Neutrophil (primary cell): ENCODE results near the gene MS4A3.
"Not testable (repeated sequence)": the region's sequence is repeated elsewhere in the genome, so short reads cannot be mapped to it uniquely, and the experiment has no call there.

Source experiments
- H3K27ac ChIP-seq: fragments of 200-600 bp; sonication (generic); 2 replicates; pipeline ENCODE4 v1.5.1; 2016; ENCODE audit warnings: mild to moderate bottlenecking, moderate library complexity
- H3K27me3 ChIP-seq: fragments of 200-600 bp; sonication (generic); 2 replicates; pipeline ENCODE4 v1.6.0; 2016; ENCODE audit warnings: mild to moderate bottlenecking
- H3K36me3 ChIP-seq: fragments of 200-600 bp; sonication (generic); 2 replicates; pipeline ENCODE4 v1.5.1; 2017
- H3K4me1 ChIP-seq, 2 experiments: fragments of 200-600 bp in 1 of 2; sonication (generic) in 1 of 2; 1 replicate in 1 of 2; 2 replicates in 1 of 2; pipeline versions ENCODE4 v1.5.1 to v1.6.1; 2013 to 2016; ENCODE audit warnings: low read depth in 1 of 2, low read length in 1 of 2, mild to moderate bottlenecking in 1 of 2, moderate library complexity in 1 of 2; ENCODE audit not compliant: control insufficient read depth in 1 of 2, insufficient read depth in 1 of 2
- H3K4me3 ChIP-seq, 2 experiments: fragments of 200-600 bp in 1 of 2; sonication (generic) in 1 of 2; 1 replicate in 1 of 2; 2 replicates in 1 of 2; pipeline ENCODE4 v1.5.1; 2013 to 2016; ENCODE audit warnings: low read depth in 1 of 2, low read length in 1 of 2, mild to moderate bottlenecking in 1 of 2, moderate library complexity in 1 of 2
- H3K9me3 ChIP-seq: fragments of 200-600 bp; sonication (generic); 2 replicates; pipeline ENCODE4 v1.5.1; 2016
- CTCF ChIP-seq: fragments of 200-600 bp; sonication (generic); IDR thresholded peaks from 2 replicates; pipeline ENCODE4 v1.5.1; 2016; ENCODE audit warnings: antibody characterized with exemption

Gene MS4A3

GRCh38 chr11:60059052-60059451, 2.6 kb downstream of the MS4A3 start:
- H3K27me3 ChIP-seq = no peaks in the 10 kb centered on the region
- peaks cover 78 to 96% of the 10 kb centered on the region in 2 experiments for H3K4me1 ChIP-seq
- H3K27ac ChIP-seq = peak overlapping the region; percentile 53
- H3K9me3 ChIP-seq = no peaks in the 10 kb centered on the region
- H3K36me3 ChIP-seq = no peaks in the 10 kb centered on the region
- no peak overlapping the region for H3K4me3 ChIP-seq
- no peak for TF ChIP-seq CTCF

GRCh38 chr11:60059521-60060240, 3.2 kb downstream of the MS4A3 start:
- Histone ChIP-seq H3K27ac (peak overlapping the region; percentile 53), H3K9me3 (no peaks in the 10 kb centered on the region), H3K27me3 (no peaks in the 10 kb centered on the region), H3K36me3 (no peaks in the 10 kb centered on the region), H3K4me1 (peaks cover 78 to 96% of the 10 kb centered on the region in 2 experiments), H3K4me3 (no peak overlapping the region)
- TF ChIP-seq CTCF = no peak

GRCh38 chr11:60064111-60064510, 7.6 kb downstream of the MS4A3 start:
- TF ChIP-seq CTCF = no peak
- H3K9me3 ChIP-seq = no peaks in the 10 kb centered on the region
- H3K4me1 ChIP-seq = peaks cover 39 to 52% of the 10 kb centered on the region in 2 experiments
- no peaks in the 10 kb centered on the region for H3K36me3 ChIP-seq
- H3K4me3 ChIP-seq = no peak overlapping the region
- no peaks in the 10 kb centered on the region for H3K27me3 ChIP-seq
- peak overlapping the region; percentile 44 for H3K27ac ChIP-seq

- H3K9me3 ChIP-seq = no peaks in the 10 kb centered on the region
- H3K4me1 ChIP-seq = peaks cover 30 to 36% of the 10 kb centered on the region in 2 experiments
- peak overlapping the region; percentile 51 for H3K27ac ChIP-seq
- TF ChIP-seq CTCF = no peak
- peaks cover 3% of the 10 kb centered on the region for H3K36me3 ChIP-seq
- no peaks in the 10 kb centered on the region for H3K27me3 ChIP-seq
- H3K4me3 ChIP-seq = no peak overlapping the region
Observed at GRCh38 chr11:60065801-60066200, 9.3 kb downstream of the MS4A3 start.

- TF ChIP-seq CTCF = no peak
- no peaks in the 10 kb centered on the region for H3K27me3 ChIP-seq
- peaks cover 7% of the 10 kb centered on the region for H3K36me3 ChIP-seq
- H3K9me3 ChIP-seq = no peaks in the 10 kb centered on the region
- H3K4me3 ChIP-seq = no peak overlapping the region
- no peak overlapping the region for H3K27ac ChIP-seq
- H3K4me1 ChIP-seq = peaks cover 3 to 4% of the 10 kb centered on the region in 2 experiments
Observed at GRCh38 chr11:60069450-60069849, 13.0 kb downstream of the MS4A3 start.

GRCh38 chr11:60071644-60072043, 15.2 kb downstream of the MS4A3 start:
- not testable (repeated sequence) for H3K9me3 ChIP-seq, H3K27me3 ChIP-seq, H3K27ac ChIP-seq, H3K36me3 ChIP-seq, H3K4me3 ChIP-seq, H3K4me1 ChIP-seq
